HG03342 (cell line): ENCODE data around the gene ATP8A1.

ENCODE experiments used
- ATAC-seq: cut with Tn5 transposase; IDR thresholded peaks from one replicate; pipeline ENCODE4 v1.9.1; 2021; ENCODE audit warnings: mild to moderate bottlenecking, moderate library complexity; ENCODE audit not compliant: unreplicated experiment

ATP8A1 gene

GRCh38 chr4:42417550-42417949 is 239.4 kb downstream of the ATP8A1 start:
- ATAC-seq = no peak

- ATAC-seq = no peak
These were observed 240.9 kb downstream of the ATP8A1 start for GRCh38 chr4:42416017-42416416.

GRCh38 chr4:42415281-42415680 is 241.6 kb downstream of the ATP8A1 start:
- ATAC-seq = no peak

- no peak for ATAC-seq
These were observed 244.7 kb downstream of the ATP8A1 start for GRCh38 chr4:42412251-42412650.

GRCh38 chr4:42411803-42412202 is 245.1 kb downstream of the ATP8A1 start:
- ATAC-seq = no peak

- no peak for ATAC-seq
These were observed 246.5 kb downstream of the ATP8A1 start for GRCh38 chr4:42410446-42410845.

GRCh38 chr4:42404001-42404400 is 252.9 kb downstream of the ATP8A1 start:
- no peak for ATAC-seq

GRCh38 chr4:42401171-42401570 is 255.7 kb downstream of the ATP8A1 start:
- no peak for ATAC-seq

- no peak for ATAC-seq
These were observed 257.5 kb downstream of the ATP8A1 start for GRCh38 chr4:42399393-42399792.

- no peak for ATAC-seq
These were observed 258.0 kb downstream of the ATP8A1 start for GRCh38 chr4:42398871-42399331.

GRCh38 chr4:42398171-42398870 is 258.6 kb downstream of the ATP8A1 start:
- peak; percentile 44 for ATAC-seq

GRCh38 chr4:42397635-42398170 is 259.2 kb downstream of the ATP8A1 start:
- peak; percentile 42 for ATAC-seq

GRCh38 chr4:42396752-42397634 is 259.9 kb downstream of the ATP8A1 start, which contains the start of gene SHISA3:
Gene SHISA3 (plus strand): TSS chr4:42397488. CDS start chr4:42398057, 569 bp downstream.
- peak; percentile 48 for ATAC-seq

- ATAC-seq = no peak
These were observed 260.5 kb downstream of the ATP8A1 start for GRCh38 chr4:42396361-42396751.

- no peak for ATAC-seq
These were observed 261.3 kb downstream of the ATP8A1 start for GRCh38 chr4:42395595-42395994.

GRCh38 chr4:42392436-42392835 is 264.5 kb downstream of the ATP8A1 start:
- no peak for ATAC-seq

- no peak for ATAC-seq
These were observed 264.9 kb downstream of the ATP8A1 start for GRCh38 chr4:42391981-42392380.

- ATAC-seq = no peak
These were observed 265.6 kb downstream of the ATP8A1 start for GRCh38 chr4:42391355-42391664.

- ATAC-seq = no peak
These were observed 266.1 kb downstream of the ATP8A1 start for GRCh38 chr4:42390622-42391354.

GRCh38 chr4:42385516-42385915 is 271.4 kb downstream of the ATP8A1 start:
- no peak for ATAC-seq

GRCh38 chr4:42381666-42382065 is 275.2 kb downstream of the ATP8A1 start:
- no peak for ATAC-seq
